IMR-90 (cell line): ENCODE data around the gene NISCH. TPM values are rescaled to one million over a fixed set of nuclear protein-coding genes. Genes with fewer than 3 reads are reported as not detected.

Experiments
- ATAC-seq: fragments of 200-7000 bp; cut with Tn5 transposase; 2 replicates; pipeline ENCODE4 v1.9.1; 2020; ENCODE audit warnings: low read depth, mild to moderate bottlenecking, moderate library complexity
- BruUV-seq: library from RNA; stranded (reverse); fragments of 400-500 nt; replicated peaks from 2 replicates; lab custom pipeline; 2021; lab: Mats Ljungman, UMichigan
- CTCF ChIA-PET: fragments of 300-600 bp; formaldehyde crosslinking; extraction: SDS; loops from one replicate; lab custom pipeline; 2021; ENCODE audit warnings: antibody characterized with exemption; lab: Yijun Ruan, JAX
- POLR2A ChIA-PET: fragments of 300-600 bp; sonication (Branson Sonifier 250); formaldehyde crosslinking; loops from one replicate; lab custom pipeline; 2022; ENCODE audit warnings: antibody characterized with exemption; ENCODE audit not compliant: unreplicated experiment; lab: Charles Lee
- DNase-seq: peaks from one replicate; pipeline ENCODE4 v3.0.0; 2013
- H2AFZ ChIP-seq: replicated peaks from 2 replicates; pipeline ENCODE3; 2013; ENCODE audit warnings: low read length, mild to moderate bottlenecking; ENCODE audit not compliant: poor library complexity
- H2AK5ac ChIP-seq: 2 replicates; pipeline ENCODE4 v1.6.1; 2013; ENCODE audit warnings: low read depth, low read length, inconsistent platforms
- H2AK9ac ChIP-seq: replicated peaks from 2 replicates; pipeline ENCODE3; 2013; ENCODE audit warnings: mild to moderate bottlenecking, low read depth, low read length, moderate library complexity; ENCODE audit not compliant: poor library complexity
- H2BK120ac ChIP-seq: 2 replicates; pipeline ENCODE4 v1.6.1; 2013; ENCODE audit warnings: low read depth, low read length, inconsistent platforms
- H2BK15ac ChIP-seq: 3 replicates; pipeline ENCODE4 v1.6.1; 2013; ENCODE audit warnings: low read depth, low read length, inconsistent platforms
- H2BK20ac ChIP-seq: 2 replicates; pipeline ENCODE4 v1.6.1; 2013; ENCODE audit warnings: low read depth, mild to moderate bottlenecking, inconsistent platforms, low read length, moderate library complexity
- H2BK5ac ChIP-seq: 2 replicates; pipeline ENCODE4 v1.6.1; 2013; ENCODE audit warnings: mild to moderate bottlenecking, low read depth, low read length, inconsistent platforms; ENCODE audit not compliant: poor library complexity, severe bottlenecking
- H3K14ac ChIP-seq: replicated peaks from 2 replicates; pipeline ENCODE4 v1.6.1; 2013; ENCODE audit warnings: low read depth, low read length, inconsistent platforms
- H3K18ac ChIP-seq: 2 replicates; pipeline ENCODE4 v1.6.1; 2013; ENCODE audit warnings: low read depth, low read length, control low read depth
- H3K23ac ChIP-seq: 2 replicates; pipeline ENCODE4 v1.6.1; 2013; ENCODE audit warnings: low read depth, low read length, inconsistent platforms
- H3K27ac ChIP-seq: 2 replicates; pipeline ENCODE4 v1.5.1; 2013; ENCODE audit warnings: mild to moderate bottlenecking, control low read depth, low read length; ENCODE audit not compliant: insufficient read depth
- H3K27me3 ChIP-seq: 2 replicates; pipeline ENCODE4 v1.6.1; 2013; ENCODE audit warnings: low read length; ENCODE audit not compliant: control insufficient read depth, insufficient read depth
- H3K36me3 ChIP-seq: 2 replicates; pipeline ENCODE4 v1.6.1; 2013; ENCODE audit warnings: low read length, mixed read lengths; ENCODE audit not compliant: control insufficient read depth, insufficient read depth
- H3K4ac ChIP-seq: 2 replicates; pipeline ENCODE4 v1.6.1; 2013; ENCODE audit warnings: low read depth, low read length, inconsistent platforms
- H3K4me1 ChIP-seq: 2 replicates; pipeline ENCODE4 v1.6.1; 2013; ENCODE audit warnings: low read length, mixed read lengths; ENCODE audit not compliant: control insufficient read depth, insufficient read depth
- H3K4me2 ChIP-seq: 2 replicates; pipeline ENCODE4 v1.6.1; 2013; ENCODE audit warnings: low read depth, mild to moderate bottlenecking, control low read depth, low read length, moderate library complexity
- H3K4me3 ChIP-seq: 2 replicates; pipeline ENCODE4 v1.5.1; 2013; ENCODE audit warnings: low read depth, mild to moderate bottlenecking, control low read depth, low read length, moderate library complexity; ENCODE audit not compliant: insufficient read depth
- H3K56ac ChIP-seq: 2 replicates; pipeline ENCODE4 v1.6.1; 2013; ENCODE audit warnings: low read length, inconsistent platforms; ENCODE audit not compliant: insufficient read depth; ENCODE audit errors: extremely low read depth
- H3K79me1 ChIP-seq, 2 experiments: 2 replicates each; pipeline ENCODE4 v1.6.1; 2013; ENCODE audit warnings: low read length in 2 of 2, inconsistent platforms in 1 of 2, low read depth in 1 of 2
- H3K9ac ChIP-seq: 2 replicates; pipeline ENCODE4 v1.6.1; 2013; ENCODE audit warnings: low read depth, low read length, control low read depth
- H3K9me1 ChIP-seq: 2 replicates; pipeline ENCODE4 v1.6.1; 2013; ENCODE audit warnings: low read length, inconsistent platforms; ENCODE audit not compliant: insufficient read depth
- H3K9me3 ChIP-seq: 2 replicates; pipeline ENCODE4 v1.6.1; 2013; ENCODE audit warnings: low read length; ENCODE audit not compliant: control insufficient read depth, insufficient read depth
- H4K20me1 ChIP-seq: 2 replicates; pipeline ENCODE4 v1.6.1; 2013; ENCODE audit warnings: low read length, inconsistent platforms; ENCODE audit not compliant: insufficient read depth
- H4K5ac ChIP-seq: 2 replicates; pipeline ENCODE4 v1.6.1; 2013; ENCODE audit warnings: mild to moderate bottlenecking, low read depth, low read length, control low read depth
- H4K8ac ChIP-seq, 2 experiments: 2 replicates each; pipeline ENCODE4 v1.6.1; 2013; ENCODE audit warnings: low read depth in 2 of 2, low read length in 2 of 2, control low read depth in 1 of 2, inconsistent platforms in 1 of 2
- H4K91ac ChIP-seq: 2 replicates; pipeline ENCODE4 v1.6.1; 2013; ENCODE audit warnings: low read depth, low read length, inconsistent platforms; ENCODE audit not compliant: insufficient read depth
- CEBPB ChIP-seq: IDR thresholded peaks from 2 replicates; pipeline ENCODE4 v1.6.1; 2012; ENCODE audit warnings: low read depth, low read length, improper control_type of control experiment
- CHD1 ChIP-seq: IDR thresholded peaks from 2 replicates; pipeline ENCODE4 v1.6.1; 2012; ENCODE audit warnings: low read depth, low read length, improper control_type of control experiment
- FOS ChIP-seq: fragments of 150-350 bp; IDR thresholded peaks from 2 replicates; pipeline ENCODE4 v1.6.1; 2016; ENCODE audit warnings: low read depth, low read length
- MAFK ChIP-seq: IDR thresholded peaks from 2 replicates; pipeline ENCODE4 v1.6.1; 2012; ENCODE audit warnings: low read depth, low read length, improper control_type of control experiment
- MAZ ChIP-seq: IDR thresholded peaks from 2 replicates; pipeline ENCODE4 v1.6.1; 2012; ENCODE audit warnings: low read depth, mild to moderate bottlenecking, low read length, improper control_type of control experiment, moderate library complexity, borderline replicate concordance
- MXI1 ChIP-seq: IDR thresholded peaks from 2 replicates; pipeline ENCODE4 v1.6.1; 2012; ENCODE audit warnings: low read depth, mild to moderate bottlenecking, low read length, moderate library complexity, borderline replicate concordance
- NFE2L2 ChIP-seq: fragments of 150-350 bp; IDR thresholded peaks from 2 replicates; pipeline ENCODE4 v1.6.1; 2016; ENCODE audit warnings: low read depth, mild to moderate bottlenecking, low read length
- POLR2A ChIP-seq: IDR thresholded peaks from 2 replicates; pipeline ENCODE4 v1.6.1; 2012; ENCODE audit warnings: mild to moderate bottlenecking, low read depth, low read length
- WGBS, 2 experiments: methylation state at CpG; one replicate each; pipeline versions ENCODE4 v1.1.5 to v1.1.7; 2013; ENCODE audit warnings: missing lambda C conversion rate in 2 of 2; ENCODE audit not compliant: insufficient read length in 1 of 2; ENCODE audit errors: extremely low coverage in 2 of 2; 5-methylcytosine and 5-hydroxymethylcytosine counted together
- dilution Hi-C: fragments of 300-500 bp; cut with HindIII; formaldehyde crosslinking; loops from one replicate; pipeline ENCODE4 v1.14.3; 2018; ENCODE audit warnings: low sequenced_read_pairs; ENCODE audit not compliant: unreplicated experiment
- in situ Hi-C: fragments of 300-500 bp; cut with MboI; formaldehyde crosslinking; loops from 3 replicates; pipeline ENCODE4 v1.14.3; 2019; ENCODE audit warnings: low sequenced_read_pairs, inconsistent platforms, mixed read lengths
- intact Hi-C: fragments of 100-400 bp; cut with micrococcal nuclease; formaldehyde crosslinking; loops from 2 replicates; pipeline ENCODE4 v1.10.0; 2022
- polyA plus RNA-seq, 3 experiments: library from polyadenylated mRNA; depleted of rRNA; stranded (reverse); fragments of >200 nt; gene quantifications; 2 replicates each; pipeline ENCODE4 v1.2.3, GENCODE V29; 2012; ENCODE audit warnings: low replicate concordance in 1 of 3
- total RNA-seq: library from RNA; depleted of rRNA; stranded (reverse); fragments of >200 nt; gene quantifications from 2 replicates; pipeline ENCODE4 v1.2.3, GENCODE V29; 2012
- TF ChIP-seq, protein P1 (sequence below): fragments of 150-350 bp; IDR thresholded peaks from 2 replicates; pipeline ENCODE4 v1.6.1; 2017; ENCODE audit warnings: mild to moderate bottlenecking, antibody characterized with exemption, low read length, low read depth
- TF ChIP-seq, protein P2 (sequence below): fragments of 150-350 bp; IDR thresholded peaks from 2 replicates; pipeline ENCODE4 v1.6.1; 2016; ENCODE audit warnings: low read depth, mild to moderate bottlenecking, low read length, moderate library complexity, borderline replicate concordance
- TF ChIP-seq, protein P3 (sequence below): conservative IDR thresholded peaks from 2 replicates; pipeline ENCODE4 v1.5.1; 2012; ENCODE audit warnings: mild to moderate bottlenecking, low read depth, low read length, improper control_type of control experiment

The NISCH gene
- total and polyA plus RNA-seq, 2 of the 4 experiments (the other 2 are of a cell fraction), result 36.9 to 86.0 TPM

DNA sequence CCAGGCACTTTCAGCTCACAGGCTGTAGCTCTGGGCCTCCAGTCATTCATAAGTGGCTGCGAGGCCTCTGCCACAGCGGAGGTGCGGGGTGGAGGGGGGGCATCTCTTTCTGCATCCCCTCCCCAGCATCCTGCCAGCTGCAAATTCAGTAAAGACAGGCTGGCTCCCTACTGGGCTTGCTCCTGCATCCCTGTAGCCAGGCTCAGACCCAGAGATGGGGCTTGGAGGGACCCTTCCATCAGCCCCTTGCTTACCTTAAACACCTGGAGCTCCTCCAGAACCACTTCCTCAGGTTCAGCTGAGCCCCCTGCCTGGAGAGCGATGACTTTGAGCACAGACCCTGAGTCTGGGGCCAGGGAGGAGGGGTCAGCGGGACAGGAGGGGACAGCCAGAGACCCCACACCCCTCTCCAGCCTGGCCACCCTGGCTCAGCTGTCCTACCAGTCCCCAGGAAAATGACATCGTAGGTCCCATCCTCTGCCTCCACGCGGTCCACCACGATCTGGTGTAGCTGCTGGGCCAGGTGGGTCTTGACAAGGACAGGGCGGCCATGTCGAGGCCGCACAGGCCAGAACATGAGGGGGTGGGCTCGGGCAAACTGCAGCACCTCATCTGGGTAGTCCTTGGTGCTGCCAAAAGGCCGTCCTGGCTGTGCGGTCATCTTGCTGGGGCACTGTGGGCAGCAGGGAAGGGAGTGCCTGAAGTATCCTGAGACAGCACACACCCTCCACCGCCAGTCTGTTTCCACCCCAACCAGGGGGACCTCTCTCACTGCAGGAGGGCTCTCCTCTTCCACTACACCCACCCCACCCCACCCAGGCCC lies 15.8 kb upstream of the NISCH start (continued):
- TF ChIP-seq, protein P1, sequence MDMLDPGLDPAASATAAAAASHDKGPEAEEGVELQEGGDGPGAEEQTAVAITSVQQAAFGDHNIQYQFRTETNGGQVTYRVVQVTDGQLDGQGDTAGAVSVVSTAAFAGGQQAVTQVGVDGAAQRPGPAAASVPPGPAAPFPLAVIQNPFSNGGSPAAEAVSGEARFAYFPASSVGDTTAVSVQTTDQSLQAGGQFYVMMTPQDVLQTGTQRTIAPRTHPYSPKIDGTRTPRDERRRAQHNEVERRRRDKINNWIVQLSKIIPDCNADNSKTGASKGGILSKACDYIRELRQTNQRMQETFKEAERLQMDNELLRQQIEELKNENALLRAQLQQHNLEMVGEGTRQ, result no peak

DNA sequence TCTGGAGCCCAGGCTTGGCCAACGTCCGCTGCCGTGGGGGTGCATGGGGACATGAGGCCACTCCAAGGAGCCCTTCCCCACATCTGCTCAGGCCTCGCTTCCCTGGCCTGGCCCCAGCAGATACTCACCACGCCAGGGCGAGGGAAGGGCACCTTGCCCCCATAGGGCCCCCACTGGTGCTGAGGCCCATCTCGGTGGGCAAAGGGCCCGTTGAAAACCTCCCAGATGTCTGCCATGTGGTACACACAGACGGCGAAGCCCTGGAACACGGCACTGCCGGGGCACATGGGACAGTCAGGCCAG lies 15.2 kb upstream of the NISCH start:
- H2AFZ ChIP-seq, result no peak overlapping the region
- H3K9me3 ChIP-seq, result no peaks in the 10 kb centered on the region
- BruUV-seq, result no TSS peak
- WGBS, 2 experiments, result 93% methylated on average over 8 of the region's 12 CpGs; no CpG with 5 or more reads in 1 of the 2 experiments
- H3K4me3 ChIP-seq, result no peak overlapping the region
- DNase-seq, result no peak
- H2BK5ac ChIP-seq, result no peak overlapping the region
- H3K23ac ChIP-seq, result no peak overlapping the region
- no peak overlapping the region for H3K18ac ChIP-seq
- POLR2A ChIA-PET, result no interaction called here
- dilution Hi-C loops, result no loop called here
- no peaks in the 10 kb centered on the region for H3K79me1 ChIP-seq
- H3K36me3 ChIP-seq, result no peaks in the 10 kb centered on the region
- H3K9me1 ChIP-seq, result no peaks in the 10 kb centered on the region
- no peak overlapping the region for H2BK120ac ChIP-seq
- no peak overlapping the region for H3K56ac ChIP-seq
- H3K14ac ChIP-seq, result no peak overlapping the region
- no peak overlapping the region for H2BK15ac ChIP-seq
- in situ Hi-C loops, result no loop called here
- no peak overlapping the region for H2AK9ac ChIP-seq
- H4K20me1 ChIP-seq, result no peaks in the 10 kb centered on the region; the same call in 1 of the 2 replicates
- no peak overlapping the region; the same call in 1 of the 2 replicates for H2AK5ac ChIP-seq
- no peak overlapping the region for H3K9ac ChIP-seq
- H3K27me3 ChIP-seq, result no peaks in the 10 kb centered on the region; the same call in 1 of the 2 replicates
- peaks cover 8% of the 10 kb centered on the region; the same call in 1 of the 2 replicates for H3K4me1 ChIP-seq
- CTCF ChIA-PET, result no interaction called here
- H4K5ac ChIP-seq, result no peak overlapping the region
- H4K91ac ChIP-seq, result no peak overlapping the region
- intact Hi-C loops, result no loop called here
- H3K27ac ChIP-seq, result no peak overlapping the region
- no peak overlapping the region for H2BK20ac ChIP-seq
- no peak for ATAC-seq
- H4K8ac ChIP-seq, result no peak overlapping the region
- no peak overlapping the region for H3K4me2 ChIP-seq
- no peak overlapping the region for H3K4ac ChIP-seq
- TF ChIP-seq POLR2A (no peak), FOS (no peak), MAFK (no peak), CEBPB (no peak), MAZ (no peak), NFE2L2 (no peak), MXI1 (no peak), CHD1 (no peak)
- TF ChIP-seq, protein P2, sequence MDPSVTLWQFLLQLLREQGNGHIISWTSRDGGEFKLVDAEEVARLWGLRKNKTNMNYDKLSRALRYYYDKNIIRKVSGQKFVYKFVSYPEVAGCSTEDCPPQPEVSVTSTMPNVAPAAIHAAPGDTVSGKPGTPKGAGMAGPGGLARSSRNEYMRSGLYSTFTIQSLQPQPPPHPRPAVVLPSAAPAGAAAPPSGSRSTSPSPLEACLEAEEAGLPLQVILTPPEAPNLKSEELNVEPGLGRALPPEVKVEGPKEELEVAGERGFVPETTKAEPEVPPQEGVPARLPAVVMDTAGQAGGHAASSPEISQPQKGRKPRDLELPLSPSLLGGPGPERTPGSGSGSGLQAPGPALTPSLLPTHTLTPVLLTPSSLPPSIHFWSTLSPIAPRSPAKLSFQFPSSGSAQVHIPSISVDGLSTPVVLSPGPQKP, result no peak
- TF ChIP-seq, protein P3, sequence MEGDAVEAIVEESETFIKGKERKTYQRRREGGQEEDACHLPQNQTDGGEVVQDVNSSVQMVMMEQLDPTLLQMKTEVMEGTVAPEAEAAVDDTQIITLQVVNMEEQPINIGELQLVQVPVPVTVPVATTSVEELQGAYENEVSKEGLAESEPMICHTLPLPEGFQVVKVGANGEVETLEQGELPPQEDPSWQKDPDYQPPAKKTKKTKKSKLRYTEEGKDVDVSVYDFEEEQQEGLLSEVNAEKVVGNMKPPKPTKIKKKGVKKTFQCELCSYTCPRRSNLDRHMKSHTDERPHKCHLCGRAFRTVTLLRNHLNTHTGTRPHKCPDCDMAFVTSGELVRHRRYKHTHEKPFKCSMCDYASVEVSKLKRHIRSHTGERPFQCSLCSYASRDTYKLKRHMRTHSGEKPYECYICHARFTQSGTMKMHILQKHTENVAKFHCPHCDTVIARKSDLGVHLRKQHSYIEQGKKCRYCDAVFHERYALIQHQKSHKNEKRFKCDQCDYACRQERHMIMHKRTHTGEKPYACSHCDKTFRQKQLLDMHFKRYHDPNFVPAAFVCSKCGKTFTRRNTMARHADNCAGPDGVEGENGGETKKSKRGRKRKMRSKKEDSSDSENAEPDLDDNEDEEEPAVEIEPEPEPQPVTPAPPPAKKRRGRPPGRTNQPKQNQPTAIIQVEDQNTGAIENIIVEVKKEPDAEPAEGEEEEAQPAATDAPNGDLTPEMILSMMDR, result no peak
- TF ChIP-seq, protein P1, result no peak
